ENCODE data around the gene XPO1.
"Not testable (repeated sequence)": the region's sequence is repeated elsewhere in the genome, so short reads cannot be mapped to it uniquely, and the experiment has no call there.

The XPO1 gene

GRCh38 chr2:61536180-61536571, 2.0 kb downstream of the XPO1 start:
- no peak for DNase-seq (ENCODE audit: low spot score)

DNA sequence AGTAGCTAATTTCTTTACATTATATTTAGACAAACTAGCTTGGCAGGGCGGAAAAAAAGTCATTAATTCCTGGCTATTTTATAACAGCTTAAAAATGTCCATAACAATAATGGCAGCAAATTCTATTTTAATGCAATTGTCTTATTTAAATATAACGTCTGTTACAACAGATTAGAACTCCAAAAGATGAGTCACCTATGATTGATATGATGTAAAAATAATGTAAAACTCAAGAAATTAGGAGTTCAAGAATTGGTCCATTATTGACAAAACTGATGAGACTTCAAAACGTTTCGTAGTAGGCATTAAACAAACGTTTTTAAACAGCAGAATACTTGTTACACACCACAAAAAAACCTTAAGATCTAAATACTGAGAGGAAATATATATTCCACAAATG, 2.7 kb downstream of the XPO1 start:
- DNase-seq (ENCODE audit: low spot score): no peak

DNA sequence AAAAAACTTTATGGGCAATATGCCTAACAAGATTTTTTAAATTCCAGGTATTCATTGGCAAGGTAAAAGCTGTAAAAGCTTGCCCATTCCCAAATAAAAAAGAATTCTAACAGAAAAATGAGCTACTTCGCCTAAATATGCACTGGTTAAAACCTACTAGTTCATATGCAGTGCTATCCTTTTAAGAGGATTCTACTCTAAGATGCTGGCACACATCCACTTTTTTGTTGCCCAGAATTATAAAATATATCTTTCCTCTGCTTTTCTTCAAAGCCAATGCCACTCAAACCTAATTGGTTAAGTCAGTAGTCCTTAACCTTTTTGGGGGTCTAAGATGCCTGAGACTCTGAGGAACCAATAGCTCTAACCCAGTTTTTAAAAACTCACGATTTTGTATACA, 3.2 kb downstream of the XPO1 start:
- DNase-seq (ENCODE audit: low spot score): no peak

- DNase-seq (ENCODE audit: low spot score): no peak
These were observed 7.4 kb downstream of the XPO1 start for GRCh38 chr2:61530749-61531148.

DNA sequence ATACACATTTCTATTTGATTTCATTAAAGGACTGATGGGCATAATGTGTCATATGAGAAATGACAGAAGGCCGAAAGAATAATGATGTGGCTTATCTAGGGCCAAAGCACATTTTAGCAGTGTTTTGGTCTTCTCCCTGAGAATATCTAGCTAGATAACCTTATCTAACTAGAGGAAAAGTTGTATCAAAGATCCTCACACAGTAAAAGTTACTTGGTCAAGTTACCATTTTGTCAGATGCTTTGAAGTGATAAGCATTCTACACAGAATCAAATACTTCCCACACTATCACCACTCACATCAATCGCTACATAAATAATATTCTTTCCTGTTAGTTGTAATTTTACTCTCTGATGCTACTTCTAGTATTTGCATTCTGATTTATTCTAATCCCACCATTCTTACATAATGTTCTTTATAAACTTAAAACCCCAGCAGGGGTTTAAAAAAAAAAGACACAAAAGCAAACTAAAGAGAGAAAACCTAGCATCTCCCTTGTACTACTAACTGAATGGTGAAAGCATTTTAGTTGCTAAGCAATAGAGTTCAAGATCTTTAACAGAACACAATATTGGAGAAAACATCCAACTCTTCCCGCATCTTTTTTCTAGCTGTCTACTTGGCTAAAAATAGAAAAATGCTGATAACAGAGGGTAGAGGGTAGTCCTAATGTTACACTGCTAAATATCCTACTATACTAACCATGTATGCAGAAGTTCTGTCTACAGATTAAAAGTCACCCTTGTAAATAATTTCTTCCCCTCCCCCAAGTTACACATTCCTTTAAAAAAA, 8.0 kb downstream of the XPO1 start:
- DNase-seq (ENCODE audit: low spot score): no peak

DNA sequence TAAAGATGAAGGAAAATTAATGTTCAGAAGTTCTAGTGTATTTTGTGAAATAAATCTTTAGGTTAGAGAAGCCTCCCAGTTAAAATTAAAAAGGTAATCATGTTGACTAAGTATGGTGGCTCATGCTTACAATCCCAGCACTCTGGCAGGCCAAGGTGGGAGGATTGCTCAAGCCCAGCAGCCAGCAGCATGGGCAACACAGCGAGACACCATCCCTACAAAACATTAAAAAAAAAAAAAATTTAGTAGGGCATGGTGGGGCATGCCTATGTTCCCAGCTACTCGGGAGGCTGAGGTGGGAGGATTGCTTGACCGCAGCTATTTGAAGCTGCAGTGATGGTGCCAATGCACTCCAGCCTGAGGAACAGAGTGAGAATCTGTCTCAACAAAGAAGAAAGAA, 17.9 kb downstream of the XPO1 start:
- no peak for DNase-seq (ENCODE audit: low spot score)

GRCh38 chr2:61512768-61513398, 25.3 kb downstream of the XPO1 start:
- no peak for DNase-seq (ENCODE audit: low spot score)

DNA sequence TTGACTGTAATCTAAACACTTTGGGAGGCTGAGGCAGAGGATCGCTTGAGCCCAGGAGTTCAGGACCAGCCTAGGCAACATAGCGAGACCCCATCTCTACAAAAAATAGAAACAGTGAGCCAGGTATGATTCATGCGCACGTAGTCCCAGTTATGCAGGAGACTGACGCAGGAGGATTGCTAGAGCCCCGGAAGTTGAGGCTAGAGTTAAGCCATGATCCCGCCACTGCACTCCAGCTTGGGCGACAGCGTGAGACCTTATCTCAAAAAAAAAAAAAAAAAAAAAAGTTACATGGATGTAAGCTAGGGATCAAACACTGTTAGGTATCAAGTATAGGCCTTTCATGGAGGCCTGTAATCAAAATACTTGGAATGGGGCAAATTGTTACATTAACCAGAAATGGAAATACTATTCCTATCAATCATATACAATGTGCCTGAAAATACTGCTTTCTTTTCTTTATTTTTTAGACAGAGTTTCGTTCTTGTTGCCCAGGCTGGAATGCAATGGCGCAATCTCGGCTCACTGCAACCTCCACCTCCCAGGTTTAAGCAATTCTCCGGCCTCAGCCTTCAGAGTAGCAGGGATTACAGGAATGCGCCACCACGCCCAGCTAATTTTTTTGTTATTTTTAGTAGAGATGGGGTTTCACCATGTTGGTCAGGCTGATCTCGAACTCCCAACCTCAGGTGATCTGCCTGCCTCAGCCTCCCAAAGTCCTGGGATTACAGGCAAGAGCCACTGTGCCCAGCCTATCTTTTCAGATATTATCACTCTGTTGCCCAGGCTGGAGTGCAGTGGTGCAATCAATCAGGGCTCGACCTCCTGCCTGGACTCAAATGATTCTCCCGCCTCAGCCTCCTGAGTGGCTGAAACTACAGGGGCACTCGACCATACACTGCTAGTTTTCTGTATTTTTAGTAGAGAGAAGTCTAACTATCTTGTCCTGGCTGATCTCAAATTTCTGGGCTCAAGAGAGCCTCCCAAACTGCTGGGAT, 27.2 kb downstream of the XPO1 start:
- no peak for DNase-seq (ENCODE audit: low spot score)

DNA sequence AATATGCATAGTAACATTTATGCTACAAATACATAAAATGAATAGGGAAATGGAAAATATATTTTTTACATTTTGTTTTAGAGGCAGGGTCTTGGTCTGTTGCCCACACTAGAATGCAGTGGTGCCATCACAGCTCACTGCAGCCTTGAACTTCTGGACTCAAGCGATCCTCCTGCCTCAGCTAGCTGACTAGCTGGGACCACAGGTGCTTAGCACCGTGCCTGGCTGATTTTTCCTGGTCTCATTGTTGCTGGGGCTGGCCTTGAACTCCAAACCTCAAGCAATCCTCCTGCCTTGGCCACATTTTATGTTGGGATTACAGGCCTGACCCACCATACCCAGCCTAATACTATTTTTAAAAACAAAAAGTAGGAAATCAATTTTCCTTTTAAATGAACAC, 33.2 kb downstream of the XPO1 start:
- DNase-seq (ENCODE audit: low spot score): no peak

DNA sequence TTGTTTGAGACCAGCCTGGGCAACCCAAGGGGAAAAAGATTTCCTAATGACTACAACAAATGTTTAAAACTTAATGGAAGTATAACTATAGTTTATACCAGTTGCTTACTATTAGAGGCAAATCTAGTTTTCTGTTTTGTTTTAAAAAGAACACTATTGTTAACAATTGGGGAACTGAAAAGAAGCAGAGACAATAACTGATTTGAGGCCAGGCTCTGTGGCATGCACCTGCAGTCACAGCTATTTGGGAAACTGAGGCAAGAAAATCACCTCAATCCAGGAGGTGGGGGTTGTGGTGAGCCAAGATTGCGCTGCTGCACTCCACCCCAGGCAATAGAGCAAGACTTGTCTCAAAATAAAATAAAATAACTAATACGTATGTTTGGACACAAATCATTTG, 39.1 kb downstream of the XPO1 start:
- DNase-seq (ENCODE audit: low spot score): no peak

- no peak for DNase-seq (ENCODE audit: low spot score)
These were observed 44.6 kb downstream of the XPO1 start for GRCh38 chr2:61493523-61493942.

DNA sequence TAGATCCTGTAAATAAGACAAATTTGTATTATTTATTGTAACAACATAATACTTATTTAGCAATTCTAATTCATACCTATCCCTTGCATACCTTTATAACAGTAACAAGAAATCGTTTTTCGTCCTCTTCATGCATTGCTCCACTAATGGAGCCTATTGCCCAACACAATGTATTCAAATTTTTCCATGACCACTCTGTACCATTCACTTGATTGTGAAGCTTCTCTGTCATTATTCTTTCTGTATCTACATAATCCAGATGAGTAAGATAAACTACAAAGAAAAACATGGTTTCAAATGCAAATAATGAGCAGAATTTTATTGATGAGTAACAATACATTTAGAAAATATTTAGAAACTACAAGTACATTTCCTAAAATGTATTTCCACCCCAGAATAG, 45.7 kb downstream of the XPO1 start:
- no peak for DNase-seq (ENCODE audit: low spot score)

DNA sequence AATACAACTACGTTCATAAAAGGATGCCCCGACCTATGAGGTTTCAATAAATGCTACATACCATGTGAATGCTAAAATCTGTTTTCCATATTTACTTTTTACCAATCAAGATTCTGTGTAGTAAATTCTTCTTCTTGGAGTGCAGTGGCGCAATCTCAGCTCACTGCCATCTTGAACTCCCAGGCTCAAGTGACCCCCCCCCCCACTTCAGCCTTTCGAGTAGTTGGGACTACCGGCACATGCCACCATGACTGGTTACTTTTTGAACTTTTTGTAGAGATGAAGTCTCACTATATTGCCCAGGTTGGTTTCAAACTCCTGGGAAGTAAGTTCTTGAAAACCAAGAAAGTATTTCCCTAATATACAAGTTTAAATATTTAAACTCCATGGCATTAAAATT, 52.9 kb downstream of the XPO1 start:
- DNase-seq (ENCODE audit: low spot score): no peak

GRCh38 chr2:61478086-61478485, 60.1 kb downstream of the XPO1 start:
- no peak for DNase-seq (ENCODE audit: low spot score)

DNA sequence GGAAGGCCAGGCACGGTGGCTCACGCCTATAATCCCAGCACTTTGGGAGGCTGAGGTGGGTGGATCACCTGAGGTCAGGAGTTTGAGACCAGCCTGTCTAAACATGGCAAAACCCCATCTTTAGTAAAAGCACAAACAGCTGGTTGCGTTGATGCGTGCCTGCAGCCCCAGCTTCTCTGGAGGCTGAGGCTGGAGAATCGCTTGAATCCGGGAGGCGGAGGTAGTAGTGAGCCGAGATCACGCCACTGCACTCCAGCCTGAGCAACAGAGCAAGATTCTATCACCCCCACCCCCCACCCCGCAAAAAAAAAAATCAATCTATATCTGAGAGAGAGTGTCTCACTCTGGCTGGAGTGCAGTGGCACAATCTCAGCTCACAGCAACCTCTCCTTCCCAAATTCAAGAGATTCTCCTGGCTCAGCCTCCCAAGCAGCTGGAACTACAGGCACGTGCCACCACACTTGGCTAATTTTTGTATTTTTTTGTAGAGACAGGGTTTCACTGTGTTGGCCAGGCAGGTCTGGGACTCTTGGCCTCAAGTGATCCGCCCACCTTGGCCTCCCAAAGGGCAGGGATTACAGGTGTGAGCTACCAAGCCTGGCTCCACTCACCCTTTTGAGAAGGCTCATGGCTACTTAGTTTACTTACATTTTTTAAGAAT, 61.1 kb downstream of the XPO1 start:
- not testable (repeated sequence) for DNase-seq (ENCODE audit: low spot score)

- peak; percentile 4 for DNase-seq (ENCODE audit: low spot score)
These were observed 66.0 kb downstream of the XPO1 start for GRCh38 chr2:61471905-61472805.

DNA sequence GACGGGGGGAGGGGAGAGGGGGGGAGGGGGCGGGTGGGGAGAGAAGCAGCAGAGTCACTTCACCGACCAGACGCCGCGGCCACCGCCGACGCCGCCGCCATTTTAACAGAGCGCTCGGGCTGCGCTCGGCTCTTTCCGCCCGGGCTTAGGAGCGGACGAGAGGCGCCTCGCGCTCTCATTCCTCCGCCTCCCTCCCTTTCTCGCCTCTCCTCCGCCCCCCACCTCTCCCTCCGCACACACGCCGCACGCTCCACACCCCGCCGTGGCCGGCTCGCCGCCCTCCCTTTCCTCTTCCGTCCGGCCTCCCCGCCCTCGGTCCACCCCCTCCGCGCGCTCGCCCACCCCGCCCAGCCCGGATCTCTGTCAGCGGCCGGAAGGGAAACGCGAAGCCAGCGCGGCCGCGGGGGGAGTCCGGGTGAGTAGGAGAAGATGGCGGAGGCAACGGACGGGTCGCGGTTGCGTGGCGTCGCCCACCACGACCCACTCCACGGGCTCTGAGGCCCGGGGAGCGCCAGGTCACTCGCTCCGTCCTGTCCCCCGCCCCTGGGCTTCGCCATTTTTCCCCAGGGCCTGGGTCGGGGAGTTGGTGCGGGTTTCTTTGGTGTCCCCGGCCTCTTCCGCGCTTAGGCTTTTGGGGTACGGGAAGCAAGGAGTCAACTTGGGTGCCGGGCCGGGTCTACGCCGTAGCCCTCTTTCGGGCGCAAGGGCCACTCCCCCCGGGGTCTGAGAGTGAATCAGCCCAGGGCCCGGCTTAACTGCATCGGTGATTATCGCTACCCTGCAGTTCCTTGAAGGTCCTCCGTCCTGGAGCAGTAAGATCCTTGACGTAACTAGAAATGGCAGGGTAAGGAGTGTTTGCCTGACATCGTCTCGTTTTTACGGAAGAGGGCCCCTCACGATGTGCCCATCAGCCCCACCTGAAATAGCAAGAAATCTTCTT, 66.9 kb downstream of the XPO1 start, which contains the start of gene USP34:
TSS of gene USP34 (minus strand) at position 123 of the 940 bp plus-strand sequence. CDS start 395 bp downstream, outside the sequence.
- DNase-seq (ENCODE audit: low spot score): peak; percentile 94

DNA sequence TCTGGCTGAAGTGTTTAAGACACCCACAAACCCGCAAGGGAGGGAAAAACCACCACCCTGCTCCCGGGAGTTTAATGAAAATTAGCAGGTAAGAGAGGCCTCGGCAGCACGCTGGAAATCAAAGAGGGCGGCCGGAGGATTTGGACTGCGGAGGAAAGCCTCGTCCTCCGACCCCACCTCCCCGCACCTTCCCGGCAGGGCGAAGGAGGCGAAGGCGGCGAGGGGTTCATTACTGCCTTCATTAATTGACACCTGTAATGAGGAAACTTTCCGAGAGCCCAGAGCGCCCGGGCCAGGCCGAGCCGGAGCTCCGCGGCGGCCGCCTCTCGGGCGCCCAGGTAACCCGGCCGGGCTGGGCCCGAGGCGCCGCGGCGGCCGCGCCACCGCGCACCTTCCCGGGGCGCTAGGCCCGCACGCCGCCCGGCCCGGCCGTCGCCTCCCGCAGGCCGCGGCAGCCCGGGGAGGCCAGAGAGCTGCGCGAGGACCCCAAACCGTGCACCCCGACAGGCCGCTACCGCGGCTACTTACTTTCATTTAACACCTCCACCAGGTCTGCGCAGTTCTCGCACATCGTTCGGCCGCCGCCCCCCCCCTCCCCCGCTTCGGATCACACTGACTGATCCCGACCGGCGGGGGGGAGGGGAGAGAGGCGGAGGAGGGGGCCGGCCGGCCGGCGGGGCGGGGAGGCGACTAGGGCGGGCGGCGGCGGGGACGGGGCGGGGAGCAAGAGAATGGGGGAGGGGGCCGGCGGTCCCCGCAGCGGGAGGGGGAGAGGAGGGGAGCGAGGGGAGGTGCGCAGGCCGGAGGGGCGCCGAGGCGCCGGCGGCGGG, 67.8 kb downstream of the XPO1 start:
- peak; percentile 77 for DNase-seq (ENCODE audit: low spot score)

Measured in AG08395 (cell line).